Measurements from ENCODE around the gene TMEM135. TPM values are rescaled to one million over a fixed set of nuclear protein-coding genes. Genes with fewer than 3 reads are reported as not detected.

Gene TMEM135
- total and polyA plus RNA-seq, 2 donors (not counting 1 experiment from before 2014, with no cell fraction given), result 2.7 to 19.5 TPM

DNA sequence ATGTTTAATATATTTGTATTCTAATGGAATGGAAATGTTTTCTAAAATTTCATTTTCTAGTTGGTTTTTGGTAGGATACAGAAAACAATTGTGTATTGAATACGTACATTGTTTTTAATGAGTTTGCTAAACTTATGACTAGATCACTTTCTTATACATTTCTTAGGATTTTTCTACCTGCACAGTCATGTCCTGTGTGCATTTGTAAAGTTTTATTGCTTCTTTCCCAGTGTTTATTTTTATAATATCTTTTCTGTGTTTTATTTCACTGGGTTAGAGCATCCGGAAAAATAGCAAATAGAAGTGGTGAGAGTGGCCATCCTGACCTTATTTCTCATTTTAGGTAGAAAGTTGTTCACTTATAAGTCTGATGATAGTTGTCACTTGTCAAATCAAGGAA is 103.6 kb downstream of the TMEM135 start:
- H3K9ac ChIP-seq (ENCODE audit: low read length), result no peak overlapping the region
- H3K27ac Mint-ChIP-seq, result no peak overlapping the region
- no peaks in the 10 kb centered on the region for H3K4me1 ChIP-seq (ENCODE audit: control insufficient read depth in 2 of 2, insufficient read depth in 2 of 2, low read length in 2 of 2)
- peaks cover 4% of the 10 kb centered on the region for H3K9me3 Mint-ChIP-seq (ENCODE audit: insufficient read depth)
- peaks cover 0 to 1% of the 10 kb centered on the region in 2 experiments for H3K36me3 ChIP-seq (replicated peaks in 1 of 2; ENCODE audit: control extremely low read depth in 1 of 2, control insufficient read depth in 1 of 2, extremely low read depth in 1 of 2, insufficient read depth in 2 of 2, low read length in 1 of 2)
- no peak overlapping the region for H3K4me3 ChIP-seq (ENCODE audit: control extremely low read depth in 1 of 5, extremely low read depth in 1 of 5, insufficient read depth in 1 of 5, low read depth in 2 of 5, low read length in 4 of 5)
- H3K9me3 ChIP-seq (ENCODE audit: control extremely low read depth in 1 of 3, control insufficient read depth in 2 of 3, insufficient read depth in 1 of 3, low read length in 2 of 3), result peaks cover 2 to 4% (median 3%) of the 10 kb centered on the region in 3 donors
- H3K79me2 ChIP-seq (ENCODE audit: control insufficient read depth, insufficient read depth, low read length), result peaks cover 8% of the 10 kb centered on the region
- H3K4me3 Mint-ChIP-seq, result no peak overlapping the region
- H4K20me1 ChIP-seq (ENCODE audit: control insufficient read depth, insufficient read depth, low read length, poor library complexity, severe bottlenecking), result no peaks in the 10 kb centered on the region
- H3K27me3 ChIP-seq (replicated peaks in 1 of 4; ENCODE audit: control extremely low read depth in 1 of 4, control insufficient read depth in 3 of 4, insufficient read depth in 4 of 4, low read length in 3 of 4), result no peaks in the 10 kb centered on the region
- no CpG with 5 or more reads among the region's 2 CpGs for WGBS (ENCODE audit: insufficient coverage)
- intact Hi-C loops (cut with micrococcal nuclease), result no loop called here
- ATAC-seq (ENCODE audit: low read depth) (no peak), DNase-seq (no peak)
- POLR2A ChIA-PET, result no interaction called here
- no peak overlapping the region for H3K27ac ChIP-seq (ENCODE audit: low read length in 2 of 2)
- no peak overlapping the region for H3K4me2 ChIP-seq (replicated peaks; ENCODE audit: low read depth, low read length, poor library complexity, severe bottlenecking)
- no peak overlapping the region for H2AFZ ChIP-seq (ENCODE audit: insufficient read depth, low read depth, low read length, poor library complexity, severe bottlenecking)
- no peaks in the 10 kb centered on the region for H3K27me3 Mint-ChIP-seq
- CTCF ChIA-PET, result no interaction called here
- H3K4me1 Mint-ChIP-seq, result peaks cover 10% of the 10 kb centered on the region
- TF ChIP-seq EZH2 (IDR thresholded peaks at IDR 0.05; ENCODE audit: borderline replicate concordance, insufficient read depth, low read depth, low read length, poor library complexity, severe bottlenecking), result no peak
- TF ChIP-seq, protein P1, sequence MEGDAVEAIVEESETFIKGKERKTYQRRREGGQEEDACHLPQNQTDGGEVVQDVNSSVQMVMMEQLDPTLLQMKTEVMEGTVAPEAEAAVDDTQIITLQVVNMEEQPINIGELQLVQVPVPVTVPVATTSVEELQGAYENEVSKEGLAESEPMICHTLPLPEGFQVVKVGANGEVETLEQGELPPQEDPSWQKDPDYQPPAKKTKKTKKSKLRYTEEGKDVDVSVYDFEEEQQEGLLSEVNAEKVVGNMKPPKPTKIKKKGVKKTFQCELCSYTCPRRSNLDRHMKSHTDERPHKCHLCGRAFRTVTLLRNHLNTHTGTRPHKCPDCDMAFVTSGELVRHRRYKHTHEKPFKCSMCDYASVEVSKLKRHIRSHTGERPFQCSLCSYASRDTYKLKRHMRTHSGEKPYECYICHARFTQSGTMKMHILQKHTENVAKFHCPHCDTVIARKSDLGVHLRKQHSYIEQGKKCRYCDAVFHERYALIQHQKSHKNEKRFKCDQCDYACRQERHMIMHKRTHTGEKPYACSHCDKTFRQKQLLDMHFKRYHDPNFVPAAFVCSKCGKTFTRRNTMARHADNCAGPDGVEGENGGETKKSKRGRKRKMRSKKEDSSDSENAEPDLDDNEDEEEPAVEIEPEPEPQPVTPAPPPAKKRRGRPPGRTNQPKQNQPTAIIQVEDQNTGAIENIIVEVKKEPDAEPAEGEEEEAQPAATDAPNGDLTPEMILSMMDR (IDR thresholded peaks at IDR 0.05), result no peak

DNA sequence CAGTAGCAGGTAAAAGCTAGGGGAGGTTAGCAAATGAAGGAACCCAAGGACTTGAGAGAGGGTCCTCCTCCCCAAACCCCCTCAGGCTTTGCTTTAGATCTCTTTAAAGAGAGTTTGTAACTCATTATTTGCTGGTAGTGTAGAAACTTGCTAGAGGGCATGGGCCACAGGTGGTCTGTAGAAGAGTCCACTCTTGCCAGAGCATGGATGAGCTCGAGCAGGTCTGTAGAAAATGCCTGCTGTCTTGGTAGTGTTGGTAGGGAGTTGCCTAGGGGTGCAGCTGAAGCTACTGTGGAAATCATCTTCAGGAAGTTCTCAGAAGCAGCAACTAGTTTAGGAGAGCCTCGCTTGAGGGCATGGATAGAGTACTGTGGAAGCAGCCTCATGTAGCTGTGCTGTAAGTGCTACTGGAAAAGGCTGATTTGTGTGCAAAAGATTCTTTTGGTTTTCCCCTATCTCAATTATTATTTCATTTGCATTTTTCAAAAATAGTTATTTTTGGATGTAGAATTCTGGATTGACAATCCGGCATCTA is 104.3 kb downstream of the TMEM135 start:
- H3K27me3 ChIP-seq (replicated peaks in 1 of 4; ENCODE audit: control extremely low read depth in 1 of 4, control insufficient read depth in 3 of 4, insufficient read depth in 4 of 4, low read length in 3 of 4), result no peaks in the 10 kb centered on the region
- WGBS (ENCODE audit: insufficient coverage), result 91% methylated on average over 1 of the region's 3 CpGs
- TF ChIP-seq, protein P1 (IDR thresholded peaks at IDR 0.05), result no peak
- TF ChIP-seq EZH2 (IDR thresholded peaks at IDR 0.05; ENCODE audit: borderline replicate concordance, insufficient read depth, low read depth, low read length, poor library complexity, severe bottlenecking), result no peak
- peaks cover 10% of the 10 kb centered on the region for H3K4me1 Mint-ChIP-seq
- H3K9me3 Mint-ChIP-seq (ENCODE audit: insufficient read depth), result peaks cover 4% of the 10 kb centered on the region
- H3K27me3 Mint-ChIP-seq, result no peaks in the 10 kb centered on the region
- ATAC-seq (ENCODE audit: low read depth), result no peak
- H4K20me1 ChIP-seq (ENCODE audit: control insufficient read depth, insufficient read depth, low read length, poor library complexity, severe bottlenecking), result no peaks in the 10 kb centered on the region
- no peak overlapping the region for H3K27ac ChIP-seq (ENCODE audit: low read length in 2 of 2)
- no peak overlapping the region for H3K4me3 Mint-ChIP-seq
- no peak overlapping the region for H2AFZ ChIP-seq (ENCODE audit: insufficient read depth, low read depth, low read length, poor library complexity, severe bottlenecking)
- no peak for DNase-seq
- no peak overlapping the region for H3K4me3 ChIP-seq (ENCODE audit: control extremely low read depth in 1 of 5, extremely low read depth in 1 of 5, insufficient read depth in 1 of 5, low read depth in 2 of 5, low read length in 4 of 5)
- intact Hi-C loops (cut with micrococcal nuclease), result no loop called here
- no peaks in the 10 kb centered on the region for H3K4me1 ChIP-seq (ENCODE audit: control insufficient read depth in 2 of 2, insufficient read depth in 2 of 2, low read length in 2 of 2)
- no peak overlapping the region for H3K27ac Mint-ChIP-seq
- CTCF ChIA-PET, result no interaction called here
- peaks cover 8% of the 10 kb centered on the region for H3K79me2 ChIP-seq (ENCODE audit: control insufficient read depth, insufficient read depth, low read length)
- peaks cover 0 to 1% of the 10 kb centered on the region in 2 experiments for H3K36me3 ChIP-seq (replicated peaks in 1 of 2; ENCODE audit: control extremely low read depth in 1 of 2, control insufficient read depth in 1 of 2, extremely low read depth in 1 of 2, insufficient read depth in 2 of 2, low read length in 1 of 2)
- POLR2A ChIA-PET, result no interaction called here
- H3K4me2 ChIP-seq (replicated peaks; ENCODE audit: low read depth, low read length, poor library complexity, severe bottlenecking), result no peak overlapping the region
- H3K9me3 ChIP-seq (ENCODE audit: control extremely low read depth in 1 of 3, control insufficient read depth in 2 of 3, insufficient read depth in 1 of 3, low read length in 2 of 3), result peaks cover 2 to 4% (median 3%) of the 10 kb centered on the region in 3 donors
- no peak overlapping the region for H3K9ac ChIP-seq (ENCODE audit: low read length)
